Hepatocyte (in vitro differentiated cells): ENCODE measurements around the gene COG7. TPM values are rescaled to one million over a fixed set of nuclear protein-coding genes. Genes with fewer than 3 reads are reported as not detected.

Experiments used
- DNase-seq: peaks from one replicate; pipeline ENCODE4 v3.0.0-alpha.2; 2016; ENCODE audit warnings: low spot score
- H2AFZ ChIP-seq: fragments of 200-600 bp; sonication (generic); 2 replicates; pipeline ENCODE4 v1.6.0; 2016; ENCODE audit warnings: antibody characterized with exemption, mild to moderate bottlenecking
- H3K27ac ChIP-seq: fragments of 200-600 bp; sonication (generic); 2 replicates; pipeline ENCODE4 v1.5.1; 2016; ENCODE audit warnings: mild to moderate bottlenecking
- H3K27me3 ChIP-seq: fragments of 200-600 bp; sonication (generic); 2 replicates; pipeline ENCODE4 v1.6.1; 2016
- H3K36me3 ChIP-seq: fragments of 200-600 bp; sonication (generic); replicated peaks from 2 replicates; pipeline ENCODE4 v1.5.1; 2016; ENCODE audit warnings: low read depth; ENCODE audit not compliant: insufficient read depth
- H3K4me1 ChIP-seq: fragments of 200-600 bp; sonication (generic); 2 replicates; pipeline ENCODE4 v1.5.1; 2016; ENCODE audit warnings: mild to moderate bottlenecking, moderate library complexity; ENCODE audit not compliant: insufficient read depth
- H3K4me2 ChIP-seq: fragments of 200-600 bp; sonication (generic); 2 replicates; pipeline ENCODE4 v1.6.0; 2016
- H3K4me3 ChIP-seq: fragments of 200-600 bp; sonication (generic); 2 replicates; pipeline ENCODE4 v1.5.1; 2016; ENCODE audit warnings: mild to moderate bottlenecking
- H3K79me2 ChIP-seq: fragments of 200-600 bp; sonication (generic); 2 replicates; pipeline ENCODE4 v1.6.0; 2017; ENCODE audit warnings: mild to moderate bottlenecking
- H3K9me2 ChIP-seq: fragments of 200-600 bp; sonication (generic); replicated peaks from 2 replicates; pipeline ENCODE4 v1.6.0; 2017; ENCODE audit warnings: mild to moderate bottlenecking; ENCODE audit not compliant: insufficient read depth
- H3K9me3 ChIP-seq: fragments of 200-600 bp; sonication (generic); 2 replicates; pipeline ENCODE4 v1.5.1; 2016; ENCODE audit warnings: low read depth, mild to moderate bottlenecking
- H4K20me1 ChIP-seq: fragments of 200-600 bp; sonication (generic); 2 replicates; pipeline ENCODE4 v1.6.0; 2016; ENCODE audit warnings: mild to moderate bottlenecking; ENCODE audit not compliant: insufficient read depth, poor library complexity, severe bottlenecking
- EZH2 ChIP-seq: fragments of 200-600 bp; sonication (generic); IDR thresholded peaks from 2 replicates; pipeline ENCODE4 v1.6.1; 2016; ENCODE audit warnings: antibody characterized with exemption, mild to moderate bottlenecking, borderline replicate concordance
- EZH2phosphoT487 ChIP-seq: fragments of 200-600 bp; sonication (generic); IDR thresholded peaks from one replicate; pipeline ENCODE4 v1.6.1; 2018; ENCODE audit warnings: antibody characterized with exemption, mild to moderate bottlenecking, low read depth, moderate library complexity; ENCODE audit not compliant: unreplicated experiment, severe bottlenecking
- WGBS: methylation state at CpG from one replicate; pipeline ENCODE4 v1.1.6; 2016; ENCODE audit warnings: low lambda C conversion rate; ENCODE audit errors: missing lambda C conversion rate; 5-methylcytosine and 5-hydroxymethylcytosine counted together
- polyA plus RNA-seq: library from polyadenylated mRNA; unstranded; fragments of >200 nt; fragmentation: Nextera tagmentation; extraction: Ambion mirVana; gene quantifications from 2 replicates; pipeline ENCODE4 v1.2.1, GENCODE V29; 2016
- total RNA-seq: library from RNA; depleted of rRNA; stranded (reverse); fragments of >200 nt; gene quantifications from 2 replicates; pipeline ENCODE4 v1.2.3, GENCODE V29; 2014
- TF ChIP-seq, protein P1 (sequence below): fragments of 200-600 bp; sonication (generic); IDR thresholded peaks from 2 replicates; pipeline ENCODE4 v1.5.1; 2016; ENCODE audit warnings: antibody characterized with exemption, mild to moderate bottlenecking; ENCODE audit not compliant: poor library complexity

COG7 gene
- total and polyA plus RNA-seq, 2 experiments from 2014 or later = 13.5 to 15.4 TPM

DNA sequence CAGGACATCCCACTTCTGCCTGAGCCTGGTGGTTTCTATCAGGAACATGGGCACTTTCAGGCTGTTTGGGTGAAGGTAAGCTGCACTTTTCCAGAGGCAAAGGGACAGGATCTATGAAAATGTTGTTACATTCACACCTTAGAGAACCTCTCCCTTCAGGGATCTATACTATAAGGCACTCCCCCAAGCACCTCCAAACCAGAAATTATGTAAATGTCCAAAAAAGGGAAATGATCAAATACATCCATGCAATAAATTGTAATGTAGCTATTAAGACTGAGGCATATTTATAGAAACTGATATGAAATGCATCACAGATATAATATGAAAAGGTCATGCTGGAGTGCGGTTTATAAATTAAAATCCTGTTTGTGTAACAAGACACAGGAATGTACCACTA, 23.3 kb upstream of the COG7 start:
- H3K4me3 ChIP-seq = no peak overlapping the region
- no peaks in the 10 kb centered on the region for H3K9me3 ChIP-seq
- TF ChIP-seq EZH2 (no peak), EZH2phosphoT487 (no peak)
- TF ChIP-seq, protein P1, sequence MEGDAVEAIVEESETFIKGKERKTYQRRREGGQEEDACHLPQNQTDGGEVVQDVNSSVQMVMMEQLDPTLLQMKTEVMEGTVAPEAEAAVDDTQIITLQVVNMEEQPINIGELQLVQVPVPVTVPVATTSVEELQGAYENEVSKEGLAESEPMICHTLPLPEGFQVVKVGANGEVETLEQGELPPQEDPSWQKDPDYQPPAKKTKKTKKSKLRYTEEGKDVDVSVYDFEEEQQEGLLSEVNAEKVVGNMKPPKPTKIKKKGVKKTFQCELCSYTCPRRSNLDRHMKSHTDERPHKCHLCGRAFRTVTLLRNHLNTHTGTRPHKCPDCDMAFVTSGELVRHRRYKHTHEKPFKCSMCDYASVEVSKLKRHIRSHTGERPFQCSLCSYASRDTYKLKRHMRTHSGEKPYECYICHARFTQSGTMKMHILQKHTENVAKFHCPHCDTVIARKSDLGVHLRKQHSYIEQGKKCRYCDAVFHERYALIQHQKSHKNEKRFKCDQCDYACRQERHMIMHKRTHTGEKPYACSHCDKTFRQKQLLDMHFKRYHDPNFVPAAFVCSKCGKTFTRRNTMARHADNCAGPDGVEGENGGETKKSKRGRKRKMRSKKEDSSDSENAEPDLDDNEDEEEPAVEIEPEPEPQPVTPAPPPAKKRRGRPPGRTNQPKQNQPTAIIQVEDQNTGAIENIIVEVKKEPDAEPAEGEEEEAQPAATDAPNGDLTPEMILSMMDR = no peak
- no peak overlapping the region for H3K4me2 ChIP-seq
- H3K9me2 ChIP-seq = no peaks in the 10 kb centered on the region
- 100% methylated on average over 1 of the region's 1 CpG for WGBS
- DNase-seq = no peak
- no peak overlapping the region for H3K27ac ChIP-seq
- no peaks in the 10 kb centered on the region for H4K20me1 ChIP-seq
- H3K36me3 ChIP-seq = no peaks in the 10 kb centered on the region
- H3K79me2 ChIP-seq = no peaks in the 10 kb centered on the region
- no peaks in the 10 kb centered on the region for H3K4me1 ChIP-seq
- H2AFZ ChIP-seq = no peak overlapping the region
- H3K27me3 ChIP-seq = no peaks in the 10 kb centered on the region

DNA sequence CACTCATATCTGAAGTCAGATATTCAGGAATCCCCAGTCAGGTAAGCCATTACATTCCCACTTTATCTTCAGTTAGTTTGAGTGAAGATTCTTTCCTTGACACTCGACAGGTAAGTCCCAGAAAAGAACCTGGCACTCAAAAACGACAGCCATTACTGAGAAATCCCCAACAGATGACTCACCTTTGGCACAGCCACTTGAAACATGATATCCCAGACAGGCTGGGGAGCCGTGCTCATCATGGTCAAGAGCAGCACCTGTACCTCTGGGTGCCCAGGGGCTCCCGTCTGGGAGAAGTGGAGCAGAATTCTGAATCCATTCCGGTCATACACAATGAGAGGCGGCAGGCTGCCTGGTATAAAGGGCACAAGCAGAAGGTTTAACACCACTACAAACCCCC, 16.8 kb upstream of the COG7 start:
- H3K79me2 ChIP-seq = no peaks in the 10 kb centered on the region
- no peaks in the 10 kb centered on the region for H3K9me3 ChIP-seq
- H3K27me3 ChIP-seq = no peaks in the 10 kb centered on the region
- no peaks in the 10 kb centered on the region for H3K4me1 ChIP-seq
- DNase-seq = no peak
- H3K4me2 ChIP-seq = no peak overlapping the region
- WGBS = 74% methylated on average over 6 of the region's 6 CpGs
- H3K36me3 ChIP-seq = no peaks in the 10 kb centered on the region
- TF ChIP-seq EZH2 = no peak
- no peak for TF ChIP-seq EZH2phosphoT487
- TF ChIP-seq, protein P1 = no peak
- no peak overlapping the region for H2AFZ ChIP-seq
- H3K4me3 ChIP-seq = no peak overlapping the region
- H4K20me1 ChIP-seq = no peaks in the 10 kb centered on the region
- H3K9me2 ChIP-seq = no peaks in the 10 kb centered on the region
- H3K27ac ChIP-seq = no peak overlapping the region

DNA sequence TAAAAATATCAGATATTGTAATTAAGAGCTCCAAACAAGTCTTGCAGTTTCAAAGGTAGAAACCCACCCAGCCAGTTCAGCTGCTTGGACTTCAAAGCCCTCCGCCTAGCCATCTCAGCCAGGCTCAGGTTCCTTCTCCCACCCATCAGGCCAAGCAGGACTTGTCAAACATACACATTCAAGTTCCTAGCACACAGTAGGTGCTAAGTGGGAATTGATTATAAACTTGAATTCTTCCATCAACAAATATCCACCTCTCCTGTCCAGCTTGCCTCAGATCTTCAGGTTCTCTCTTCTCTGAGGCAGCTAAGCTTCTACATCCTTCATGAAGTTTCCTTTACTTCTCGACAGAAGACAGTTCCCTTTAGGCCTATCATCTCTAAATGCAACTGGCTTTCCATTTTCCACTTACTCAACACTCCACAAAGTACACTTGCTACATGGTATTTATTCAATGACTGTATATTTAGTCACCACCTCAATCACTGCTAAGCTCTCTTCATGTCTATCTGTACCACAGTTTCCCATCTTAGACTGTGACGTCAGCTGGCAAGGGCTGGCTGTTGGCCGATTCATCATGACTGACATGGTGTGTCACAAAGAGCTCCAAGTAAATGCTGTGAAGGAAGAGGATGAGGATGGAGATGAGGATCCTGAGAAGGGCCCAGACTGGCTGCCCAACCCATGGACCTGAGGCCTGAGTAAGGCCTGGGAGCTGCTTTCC, 13.3 kb upstream of the COG7 start:
- no peaks in the 10 kb centered on the region for H3K27me3 ChIP-seq
- H3K79me2 ChIP-seq = no peaks in the 10 kb centered on the region
- DNase-seq = no peak
- H4K20me1 ChIP-seq = no peaks in the 10 kb centered on the region
- TF ChIP-seq EZH2 = no peak
- no peak for TF ChIP-seq EZH2phosphoT487
- TF ChIP-seq, protein P1 = no peak
- H3K4me1 ChIP-seq = no peaks in the 10 kb centered on the region
- no peaks in the 10 kb centered on the region for H3K36me3 ChIP-seq
- no peaks in the 10 kb centered on the region for H3K9me2 ChIP-seq
- no peak overlapping the region for H2AFZ ChIP-seq
- no peak overlapping the region for H3K4me2 ChIP-seq
- H3K4me3 ChIP-seq = no peak overlapping the region
- no peaks in the 10 kb centered on the region for H3K9me3 ChIP-seq
- no peak overlapping the region for H3K27ac ChIP-seq
- WGBS = 91% methylated on average over 4 of the region's 4 CpGs
